Measurements from ENCODE around the gene KMT2C.

GRCh38 chr7:152090747-152091146 is 345.1 kb downstream of the KMT2C start:
- TF ChIP-seq EZH2 (IDR thresholded peaks at IDR 0.05; ENCODE audit: borderline replicate concordance): no peak
- TF ChIP-seq EZH2phosphoT487 (IDR thresholded peaks at IDR 0.05; ENCODE audit: low read depth, severe bottlenecking, unreplicated experiment): no peak
